ENCODE data around the gene GCC2. TPM values are rescaled to one million over a fixed set of nuclear protein-coding genes. Genes with fewer than 3 reads are reported as not detected.

Gene GCC2
- total RNA-seq, 2 experiments from 2014 or later: 39.0 to 44.1 TPM

- Mint-ChIP-seq H3K4me3 (no peak overlapping the region), H3K4me1 (ENCODE audit: low read depth) (no peaks in the 10 kb centered on the region), H3K27ac (no peak overlapping the region), H3K9me3 (no peaks in the 10 kb centered on the region), H3K27me3 (no peaks in the 10 kb centered on the region), H3K36me3 (ENCODE audit: low read depth) (no peaks in the 10 kb centered on the region)
- DNase-seq: no peak
- ATAC-seq: no peak
- TF ChIP-seq, protein P1, sequence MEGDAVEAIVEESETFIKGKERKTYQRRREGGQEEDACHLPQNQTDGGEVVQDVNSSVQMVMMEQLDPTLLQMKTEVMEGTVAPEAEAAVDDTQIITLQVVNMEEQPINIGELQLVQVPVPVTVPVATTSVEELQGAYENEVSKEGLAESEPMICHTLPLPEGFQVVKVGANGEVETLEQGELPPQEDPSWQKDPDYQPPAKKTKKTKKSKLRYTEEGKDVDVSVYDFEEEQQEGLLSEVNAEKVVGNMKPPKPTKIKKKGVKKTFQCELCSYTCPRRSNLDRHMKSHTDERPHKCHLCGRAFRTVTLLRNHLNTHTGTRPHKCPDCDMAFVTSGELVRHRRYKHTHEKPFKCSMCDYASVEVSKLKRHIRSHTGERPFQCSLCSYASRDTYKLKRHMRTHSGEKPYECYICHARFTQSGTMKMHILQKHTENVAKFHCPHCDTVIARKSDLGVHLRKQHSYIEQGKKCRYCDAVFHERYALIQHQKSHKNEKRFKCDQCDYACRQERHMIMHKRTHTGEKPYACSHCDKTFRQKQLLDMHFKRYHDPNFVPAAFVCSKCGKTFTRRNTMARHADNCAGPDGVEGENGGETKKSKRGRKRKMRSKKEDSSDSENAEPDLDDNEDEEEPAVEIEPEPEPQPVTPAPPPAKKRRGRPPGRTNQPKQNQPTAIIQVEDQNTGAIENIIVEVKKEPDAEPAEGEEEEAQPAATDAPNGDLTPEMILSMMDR (IDR thresholded peaks at IDR 0.05): no peak
- intact Hi-C loops (cut with micrococcal nuclease): no loop called here
- POLR2A ChIA-PET: no interaction called here
- CTCF ChIA-PET: no interaction called here
Measured at GRCh38 chr2:108413711-108414095, 35.3 kb upstream of the GCC2 start.

DNA sequence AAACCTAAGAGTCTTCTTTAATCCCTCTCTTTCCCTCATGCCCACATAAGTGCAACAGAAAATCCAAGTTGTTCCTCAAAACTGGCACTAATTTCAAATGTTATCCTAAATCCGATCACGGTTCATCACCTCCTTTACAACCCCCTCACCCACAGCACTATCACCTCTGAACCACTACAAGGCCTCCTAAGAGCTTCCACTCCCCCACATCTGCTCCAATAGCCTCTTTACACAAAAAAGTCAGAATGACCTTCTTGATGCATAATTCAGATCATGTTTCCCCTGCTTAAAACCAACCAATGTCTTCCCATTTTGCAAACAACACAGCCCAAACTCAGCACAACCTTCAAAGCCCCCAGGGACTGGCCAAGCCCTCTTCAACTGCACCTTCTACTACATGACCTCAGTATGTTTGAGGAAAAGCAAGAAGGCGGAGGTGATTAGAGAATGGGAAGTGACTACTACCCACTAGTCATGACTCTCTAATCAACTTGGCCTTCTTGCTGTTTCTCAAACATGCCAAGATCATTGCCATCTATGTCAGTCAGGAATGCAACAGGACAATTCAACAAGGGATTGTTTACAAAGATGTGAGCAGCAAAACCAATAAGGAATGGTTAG, 34.6 kb upstream of the GCC2 start:
- ChIA-PET POLR2A (interaction anchor here (0.6 kb wide), 1 partner anchor 22 kb away, joined by 3 read pairs; no protein-coding TSS in a partner anchor), CTCF (no interaction called here)
- TF ChIP-seq, protein P1 (IDR thresholded peaks at IDR 0.05): no peak
- Mint-ChIP-seq H3K36me3 (ENCODE audit: low read depth) (no peaks in the 10 kb centered on the region), H3K9me3 (no peaks in the 10 kb centered on the region), H3K4me1 (ENCODE audit: low read depth) (no peaks in the 10 kb centered on the region), H3K27me3 (no peaks in the 10 kb centered on the region), H3K4me3 (no peak overlapping the region), H3K27ac (no peak overlapping the region)
- no peak for ATAC-seq
- intact Hi-C loops (cut with micrococcal nuclease): no loop called here
- DNase-seq: no peak

- ChIA-PET CTCF (no interaction called here), POLR2A (interaction anchor here (0.6 kb wide), 1 partner anchor 23 kb away, joined by 3 read pairs; no protein-coding TSS in a partner anchor)
- DNase-seq (no peak), ATAC-seq (peak; percentile 47)
- no peak overlapping the region for H3K4me3 Mint-ChIP-seq
- H3K9me3 Mint-ChIP-seq: no peaks in the 10 kb centered on the region
- H3K27ac Mint-ChIP-seq: no peak overlapping the region
- no peaks in the 10 kb centered on the region for H3K36me3 Mint-ChIP-seq (ENCODE audit: low read depth)
- H3K27me3 Mint-ChIP-seq: no peaks in the 10 kb centered on the region
- TF ChIP-seq, protein P1 (IDR thresholded peaks at IDR 0.05): no peak
- H3K4me1 Mint-ChIP-seq (ENCODE audit: low read depth): no peaks in the 10 kb centered on the region
- intact Hi-C loops (cut with micrococcal nuclease): no loop called here
Measured at GRCh38 chr2:108414945-108415344, 34.1 kb upstream of the GCC2 start.

DNA sequence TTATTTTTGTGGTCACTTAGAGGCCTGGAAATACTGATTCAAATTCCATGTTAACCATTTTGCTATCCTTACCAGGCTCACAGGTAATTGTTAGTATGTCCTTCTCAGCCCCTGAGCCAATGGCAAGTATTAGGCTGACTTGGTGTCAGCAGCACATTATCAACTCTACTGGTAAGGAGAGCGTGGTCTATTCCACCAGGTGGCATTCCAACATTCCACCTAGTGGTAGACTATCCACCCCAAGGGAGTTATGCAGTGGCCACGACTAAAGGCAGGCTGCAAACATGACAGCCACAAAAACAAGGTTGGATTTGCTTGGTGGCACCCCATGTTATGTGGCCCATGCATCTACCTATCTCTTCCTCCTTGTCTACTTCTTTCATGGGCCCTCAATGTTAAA, 31.8 kb upstream of the GCC2 start:
- ATAC-seq (peak; percentile 45), DNase-seq (peak; percentile 11)
- Mint-ChIP-seq H3K27me3 (peaks cover 2% of the 10 kb centered on the region), H3K4me1 (ENCODE audit: low read depth) (no peaks in the 10 kb centered on the region), H3K4me3 (no peak overlapping the region), H3K9me3 (no peaks in the 10 kb centered on the region), H3K27ac (no peak overlapping the region), H3K36me3 (ENCODE audit: low read depth) (no peaks in the 10 kb centered on the region)
- CTCF ChIA-PET: interaction anchor here (1.0 kb wide), 1 partner anchor 151 kb away, joined by 3 read pairs; no protein-coding TSS in a partner anchor
- intact Hi-C loops (cut with micrococcal nuclease): no loop called here
- TF ChIP-seq, protein P1 (IDR thresholded peaks at IDR 0.05): no peak
- POLR2A ChIA-PET: no interaction called here

- DNase-seq (no peak), ATAC-seq (no peak)
- ChIA-PET CTCF (interaction anchor here (1.0 kb wide), 1 partner anchor 153 kb away, joined by 3 read pairs; no protein-coding TSS in a partner anchor), POLR2A (interaction anchor here (0.6 kb wide), 1 partner anchor 115 kb away, joined by 4 read pairs; no protein-coding TSS in a partner anchor)
- Mint-ChIP-seq H3K9me3 (no peaks in the 10 kb centered on the region), H3K4me3 (no peak overlapping the region), H3K27ac (no peak overlapping the region), H3K27me3 (peaks cover 6% of the 10 kb centered on the region), H3K4me1 (ENCODE audit: low read depth) (no peaks in the 10 kb centered on the region), H3K36me3 (ENCODE audit: low read depth) (no peaks in the 10 kb centered on the region)
- intact Hi-C loops (cut with micrococcal nuclease): no loop called here
- TF ChIP-seq, protein P1 (IDR thresholded peaks at IDR 0.05): no peak
Measured at GRCh38 chr2:108418416-108418815, 30.6 kb upstream of the GCC2 start.

Data from activated CD8-positive, alpha-beta T cell treated with anti-CD3 and anti-CD28 coated beads for 36 hours (primary cell).